ENCODE measurements around the gene TMED5.

TMED5 gene

GRCh38 chr1:93129507-93130099 lies 50.6 kb downstream of the TMED5 start:
- Histone ChIP-seq H3K27ac (ENCODE audit: insufficient read depth, low read depth, low read length, poor library complexity, severe bottlenecking) (no peak overlapping the region), H3K9me3 (ENCODE audit: control insufficient read depth, low read length) (no peaks in the 10 kb centered on the region), H3K4me3 (ENCODE audit: insufficient read depth, low read depth, low read length) (no peak overlapping the region), H3K36me3 (ENCODE audit: control insufficient read depth, insufficient read depth, low read length) (peaks cover under 1% of the 10 kb centered on the region), H3K4me1 (ENCODE audit: control insufficient read depth, insufficient read depth, low read length) (no peaks in the 10 kb centered on the region), H3K27me3 (ENCODE audit: control insufficient read depth, insufficient read depth, low read length, poor library complexity, severe bottlenecking) (no peaks in the 10 kb centered on the region)

DNA sequence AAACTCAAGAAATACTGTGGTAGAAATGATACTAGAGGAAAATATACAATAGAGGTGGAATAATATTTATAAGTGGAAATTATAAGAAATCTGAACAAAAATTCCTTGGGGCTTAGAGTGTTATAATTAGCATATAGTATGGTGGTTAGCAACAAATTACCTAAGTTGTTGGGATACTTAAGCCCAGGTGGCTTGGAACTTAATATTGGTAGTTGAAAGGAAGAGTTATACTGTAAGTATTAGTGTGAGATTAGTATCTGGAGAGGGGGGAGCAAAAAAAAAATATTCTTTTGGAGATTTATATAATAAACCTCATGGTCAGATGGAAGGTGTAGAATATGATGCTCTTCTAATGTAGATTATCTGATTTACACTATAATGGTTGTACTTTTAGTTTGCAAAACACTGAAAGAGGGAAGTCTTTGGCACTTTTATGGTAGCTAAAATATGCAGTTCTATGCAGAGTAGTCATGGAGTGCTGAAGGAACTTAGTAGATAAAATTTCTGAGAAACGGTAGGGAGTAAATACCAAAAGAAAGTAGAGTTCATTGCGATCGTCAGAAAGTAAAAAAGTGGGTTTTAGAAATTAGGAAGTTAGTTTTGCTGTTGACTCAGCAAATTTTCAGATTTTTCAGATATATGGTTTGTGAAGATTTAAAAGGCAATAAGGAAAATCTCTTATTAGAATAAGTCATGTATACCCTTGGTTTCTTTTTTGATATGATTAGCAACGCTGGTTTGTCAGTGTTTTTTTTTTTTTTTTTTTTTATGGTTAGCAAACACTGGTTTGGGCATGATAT lies 55.5 kb downstream of the TMED5 start:
- H3K4me3 ChIP-seq (ENCODE audit: insufficient read depth, low read depth, low read length), result no peak overlapping the region
- no peaks in the 10 kb centered on the region for H3K27me3 ChIP-seq (ENCODE audit: control insufficient read depth, insufficient read depth, low read length, poor library complexity, severe bottlenecking)
- 36 to 46% methylated on average over 4 of the region's 4 CpGs for WGBS, 2 experiments
- no peaks in the 10 kb centered on the region for H3K9me3 ChIP-seq (ENCODE audit: control insufficient read depth, low read length)
- H3K36me3 ChIP-seq (ENCODE audit: control insufficient read depth, insufficient read depth, low read length), result peaks cover 10% of the 10 kb centered on the region
- no peaks in the 10 kb centered on the region for H3K4me1 ChIP-seq (ENCODE audit: control insufficient read depth, insufficient read depth, low read length)
- no peak overlapping the region for H3K27ac ChIP-seq (ENCODE audit: insufficient read depth, low read depth, low read length, poor library complexity, severe bottlenecking)

- 90 to 100% methylated on average over 2 of the region's 4 CpGs for WGBS, 2 experiments
- Histone ChIP-seq H3K36me3 (ENCODE audit: control insufficient read depth, insufficient read depth, low read length) (peaks cover 12% of the 10 kb centered on the region), H3K9me3 (ENCODE audit: control insufficient read depth, low read length) (no peaks in the 10 kb centered on the region), H3K4me3 (ENCODE audit: insufficient read depth, low read depth, low read length) (no peak overlapping the region), H3K27ac (ENCODE audit: insufficient read depth, low read depth, low read length, poor library complexity, severe bottlenecking) (no peak overlapping the region), H3K4me1 (ENCODE audit: control insufficient read depth, insufficient read depth, low read length) (no peaks in the 10 kb centered on the region), H3K27me3 (ENCODE audit: control insufficient read depth, insufficient read depth, low read length, poor library complexity, severe bottlenecking) (no peaks in the 10 kb centered on the region)
Observed at GRCh38 chr1:93123201-93123783, 56.9 kb downstream of the TMED5 start.

GRCh38 chr1:93120614-93121013 lies 59.6 kb downstream of the TMED5 start:
- H3K27ac ChIP-seq (ENCODE audit: insufficient read depth, low read depth, low read length, poor library complexity, severe bottlenecking), result no peak overlapping the region
- H3K4me1 ChIP-seq (ENCODE audit: control insufficient read depth, insufficient read depth, low read length), result no peaks in the 10 kb centered on the region
- no peaks in the 10 kb centered on the region for H3K27me3 ChIP-seq (ENCODE audit: control insufficient read depth, insufficient read depth, low read length, poor library complexity, severe bottlenecking)
- peaks cover 33% of the 10 kb centered on the region for H3K36me3 ChIP-seq (ENCODE audit: control insufficient read depth, insufficient read depth, low read length)
- H3K9me3 ChIP-seq (ENCODE audit: control insufficient read depth, low read length), result no peaks in the 10 kb centered on the region
- H3K4me3 ChIP-seq (ENCODE audit: insufficient read depth, low read depth, low read length), result no peak overlapping the region

DNA sequence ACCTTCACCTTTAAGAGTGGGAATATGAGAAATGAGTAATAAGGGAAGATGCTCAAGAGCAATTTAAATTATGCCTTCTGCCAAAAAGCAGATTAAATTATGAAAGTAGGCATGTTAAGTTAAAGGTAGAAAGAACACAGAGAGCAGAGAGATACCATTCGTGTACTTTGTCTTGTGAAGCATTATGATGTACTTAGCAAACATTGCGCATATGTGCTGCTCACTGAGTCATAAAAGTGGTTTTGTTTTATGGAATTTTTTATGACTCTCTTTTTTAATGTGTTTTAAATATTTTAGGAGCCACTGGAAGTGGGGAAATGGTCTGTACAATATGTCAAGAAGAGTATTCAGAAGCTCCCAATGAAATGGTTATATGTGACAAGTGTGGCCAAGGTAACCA lies 65.8 kb downstream of the TMED5 start:
- Histone ChIP-seq H3K9me3 (ENCODE audit: control insufficient read depth, low read length) (no peaks in the 10 kb centered on the region), H3K4me1 (ENCODE audit: control insufficient read depth, insufficient read depth, low read length) (no peaks in the 10 kb centered on the region), H3K27me3 (ENCODE audit: control insufficient read depth, insufficient read depth, low read length, poor library complexity, severe bottlenecking) (no peaks in the 10 kb centered on the region), H3K36me3 (ENCODE audit: control insufficient read depth, insufficient read depth, low read length) (peaks cover 30% of the 10 kb centered on the region), H3K27ac (ENCODE audit: insufficient read depth, low read depth, low read length, poor library complexity, severe bottlenecking) (no peak overlapping the region), H3K4me3 (ENCODE audit: insufficient read depth, low read depth, low read length) (no peak overlapping the region)
- 98 to 100% methylated on average over 2 of the region's 2 CpGs for WGBS, 2 experiments

GRCh38 chr1:93113127-93113526 lies 67.1 kb downstream of the TMED5 start:
- Histone ChIP-seq H3K36me3 (ENCODE audit: control insufficient read depth, insufficient read depth, low read length) (peaks cover 28% of the 10 kb centered on the region), H3K4me1 (ENCODE audit: control insufficient read depth, insufficient read depth, low read length) (no peaks in the 10 kb centered on the region), H3K27ac (ENCODE audit: insufficient read depth, low read depth, low read length, poor library complexity, severe bottlenecking) (no peak overlapping the region), H3K9me3 (ENCODE audit: control insufficient read depth, low read length) (no peaks in the 10 kb centered on the region), H3K27me3 (ENCODE audit: control insufficient read depth, insufficient read depth, low read length, poor library complexity, severe bottlenecking) (no peaks in the 10 kb centered on the region), H3K4me3 (ENCODE audit: insufficient read depth, low read depth, low read length) (no peak overlapping the region)
- WGBS, 2 experiments, result 89 to 99% methylated on average over 3 of the region's 3 CpGs

- Histone ChIP-seq H3K4me3 (ENCODE audit: insufficient read depth, low read depth, low read length) (no peak overlapping the region), H3K9me3 (ENCODE audit: control insufficient read depth, low read length) (no peaks in the 10 kb centered on the region), H3K27ac (ENCODE audit: insufficient read depth, low read depth, low read length, poor library complexity, severe bottlenecking) (no peak overlapping the region), H3K27me3 (ENCODE audit: control insufficient read depth, insufficient read depth, low read length, poor library complexity, severe bottlenecking) (no peaks in the 10 kb centered on the region), H3K4me1 (ENCODE audit: control insufficient read depth, insufficient read depth, low read length) (no peaks in the 10 kb centered on the region), H3K36me3 (ENCODE audit: control insufficient read depth, insufficient read depth, low read length) (peaks cover 28% of the 10 kb centered on the region)
Observed at GRCh38 chr1:93111561-93111960, 68.7 kb downstream of the TMED5 start.

GRCh38 chr1:93111065-93111464 lies 69.1 kb downstream of the TMED5 start:
- Histone ChIP-seq H3K9me3 (ENCODE audit: control insufficient read depth, low read length) (no peaks in the 10 kb centered on the region), H3K4me3 (ENCODE audit: insufficient read depth, low read depth, low read length) (no peak overlapping the region), H3K27ac (ENCODE audit: insufficient read depth, low read depth, low read length, poor library complexity, severe bottlenecking) (no peak overlapping the region), H3K27me3 (ENCODE audit: control insufficient read depth, insufficient read depth, low read length, poor library complexity, severe bottlenecking) (no peaks in the 10 kb centered on the region), H3K4me1 (ENCODE audit: control insufficient read depth, insufficient read depth, low read length) (no peaks in the 10 kb centered on the region), H3K36me3 (ENCODE audit: control insufficient read depth, insufficient read depth, low read length) (peaks cover 24% of the 10 kb centered on the region)
- WGBS, 2 experiments, result 67 to 89% methylated on average over 1 of the region's 1 CpG

- no peaks in the 10 kb centered on the region for H3K4me1 ChIP-seq (ENCODE audit: control insufficient read depth, insufficient read depth, low read length)
- no peak overlapping the region for H3K4me3 ChIP-seq (ENCODE audit: insufficient read depth, low read depth, low read length)
- H3K36me3 ChIP-seq (ENCODE audit: control insufficient read depth, insufficient read depth, low read length), result peaks cover 20% of the 10 kb centered on the region
- H3K27ac ChIP-seq (ENCODE audit: insufficient read depth, low read depth, low read length, poor library complexity, severe bottlenecking), result no peak overlapping the region
- 98% methylated on average over 2 of the region's 2 CpGs for WGBS, 2 experiments
- no peaks in the 10 kb centered on the region for H3K9me3 ChIP-seq (ENCODE audit: control insufficient read depth, low read length)
- H3K27me3 ChIP-seq (ENCODE audit: control insufficient read depth, insufficient read depth, low read length, poor library complexity, severe bottlenecking), result no peaks in the 10 kb centered on the region
Observed at GRCh38 chr1:93109578-93109977, 70.6 kb downstream of the TMED5 start.

- 83 to 100% methylated on average over 2 of the region's 2 CpGs for WGBS, 2 experiments
- Histone ChIP-seq H3K36me3 (ENCODE audit: control insufficient read depth, insufficient read depth, low read length) (peaks cover 20% of the 10 kb centered on the region), H3K4me3 (ENCODE audit: insufficient read depth, low read depth, low read length) (no peak overlapping the region), H3K27ac (ENCODE audit: insufficient read depth, low read depth, low read length, poor library complexity, severe bottlenecking) (no peak overlapping the region), H3K9me3 (ENCODE audit: control insufficient read depth, low read length) (no peaks in the 10 kb centered on the region), H3K27me3 (ENCODE audit: control insufficient read depth, insufficient read depth, low read length, poor library complexity, severe bottlenecking) (no peaks in the 10 kb centered on the region), H3K4me1 (ENCODE audit: control insufficient read depth, insufficient read depth, low read length) (no peaks in the 10 kb centered on the region)
Observed at GRCh38 chr1:93108335-93108734, 71.9 kb downstream of the TMED5 start.
